Activated CD8-positive, alpha-beta memory T cell treated with anti-CD3 and anti-CD28 coated beads, Interleukin-2, amount 50 U/mL, for 4 hours (primary cell): ENCODE measurements around the gene POLK.

Source experiments
- DNase-seq: peaks from one replicate; pipeline ENCODE4 v3.0.0-alpha.2; 2020

Gene POLK

DNA sequence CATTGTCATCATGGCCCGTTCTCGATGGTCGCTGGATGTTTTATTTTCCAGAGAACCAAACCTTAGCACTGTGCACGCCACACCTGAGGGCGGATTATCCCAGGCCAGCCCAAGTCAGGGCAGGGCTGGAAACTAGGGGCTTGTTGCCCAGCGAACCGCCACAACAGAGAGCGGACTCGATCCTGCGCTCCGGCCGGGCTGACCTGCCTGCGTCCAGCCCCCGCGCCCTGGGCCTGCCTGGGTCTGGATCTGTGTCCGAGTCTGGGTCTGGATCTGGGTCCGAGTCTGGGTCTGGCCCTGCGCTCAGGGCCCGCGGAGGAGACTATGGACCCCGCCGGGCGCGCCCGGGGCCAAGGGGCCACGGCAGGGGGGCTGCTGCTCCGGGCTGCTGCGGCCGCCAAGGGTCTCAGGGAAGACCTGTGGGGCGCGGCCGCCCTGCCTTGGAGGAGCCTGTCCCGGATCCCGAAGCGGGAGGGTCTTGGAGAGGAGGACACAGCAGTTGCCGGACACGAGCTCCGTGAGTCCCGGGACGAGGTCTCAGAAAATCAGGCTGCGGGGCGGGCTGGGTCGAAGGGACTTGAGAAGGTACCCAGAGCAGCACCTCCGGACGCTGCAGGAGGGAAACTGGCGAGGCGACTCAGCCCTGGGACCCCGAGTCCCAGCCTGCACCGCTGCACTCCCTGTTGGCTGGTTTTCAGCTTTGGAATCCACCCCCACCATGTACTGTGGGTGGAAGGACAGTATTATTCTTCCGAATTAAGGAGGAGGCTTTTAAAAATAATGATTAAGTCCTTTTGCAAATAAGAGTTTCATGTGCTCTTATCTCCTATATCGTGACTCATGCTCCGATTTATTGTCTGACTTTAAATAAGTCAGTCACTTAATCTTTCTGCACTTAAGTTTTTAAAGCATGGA is 99.9 kb downstream of the POLK start, which contains the start of gene ANKDD1B:
ANKDD1B (plus strand) TSS at position 143 of the 915 bp plus-strand sequence; CDS start at position 325, 182 bp downstream.
- DNase-seq, result peak; percentile 15

GRCh38 chr5:75612226-75612569 is 100.5 kb downstream of the POLK start:
- no peak for DNase-seq

- DNase-seq, result no peak
Measured at GRCh38 chr5:75612901-75613300, 101.2 kb downstream of the POLK start.

GRCh38 chr5:75614176-75614575 is 102.5 kb downstream of the POLK start:
- DNase-seq, result no peak

GRCh38 chr5:75616371-75616881 is 104.7 kb downstream of the POLK start:
- DNase-seq, result no peak

GRCh38 chr5:75616971-75617621 is 105.4 kb downstream of the POLK start:
- no peak for DNase-seq

DNA sequence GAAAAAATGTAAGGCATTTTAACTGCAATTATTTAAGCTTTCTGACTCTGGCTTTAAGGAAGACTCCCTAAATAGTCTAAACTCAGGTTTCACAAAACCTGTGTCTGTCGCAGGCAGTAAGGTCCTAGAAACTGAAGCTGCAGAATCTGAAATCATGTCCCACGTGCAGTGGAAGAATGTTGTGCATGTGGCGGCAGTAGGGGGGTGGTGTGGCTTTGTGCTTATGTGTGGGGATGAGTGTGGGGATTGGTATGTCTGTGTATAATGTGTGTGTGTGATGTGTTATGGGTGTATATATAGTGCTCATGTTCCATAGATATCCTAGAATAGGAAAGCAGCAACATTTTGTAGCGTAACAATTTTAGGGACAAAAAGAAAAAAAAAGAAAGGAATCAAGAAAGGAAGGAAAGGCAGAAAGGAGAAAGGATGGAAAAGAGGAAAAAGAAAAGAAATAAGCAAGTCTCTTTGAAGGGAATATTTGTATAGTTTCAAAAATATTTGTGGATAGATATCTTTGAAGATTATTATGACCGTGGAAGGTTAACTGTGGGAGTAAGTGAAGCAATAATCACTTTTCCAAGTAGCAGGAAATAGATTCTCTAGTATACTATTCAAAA is 106.2 kb downstream of the POLK start:
- DNase-seq, result no peak

DNA sequence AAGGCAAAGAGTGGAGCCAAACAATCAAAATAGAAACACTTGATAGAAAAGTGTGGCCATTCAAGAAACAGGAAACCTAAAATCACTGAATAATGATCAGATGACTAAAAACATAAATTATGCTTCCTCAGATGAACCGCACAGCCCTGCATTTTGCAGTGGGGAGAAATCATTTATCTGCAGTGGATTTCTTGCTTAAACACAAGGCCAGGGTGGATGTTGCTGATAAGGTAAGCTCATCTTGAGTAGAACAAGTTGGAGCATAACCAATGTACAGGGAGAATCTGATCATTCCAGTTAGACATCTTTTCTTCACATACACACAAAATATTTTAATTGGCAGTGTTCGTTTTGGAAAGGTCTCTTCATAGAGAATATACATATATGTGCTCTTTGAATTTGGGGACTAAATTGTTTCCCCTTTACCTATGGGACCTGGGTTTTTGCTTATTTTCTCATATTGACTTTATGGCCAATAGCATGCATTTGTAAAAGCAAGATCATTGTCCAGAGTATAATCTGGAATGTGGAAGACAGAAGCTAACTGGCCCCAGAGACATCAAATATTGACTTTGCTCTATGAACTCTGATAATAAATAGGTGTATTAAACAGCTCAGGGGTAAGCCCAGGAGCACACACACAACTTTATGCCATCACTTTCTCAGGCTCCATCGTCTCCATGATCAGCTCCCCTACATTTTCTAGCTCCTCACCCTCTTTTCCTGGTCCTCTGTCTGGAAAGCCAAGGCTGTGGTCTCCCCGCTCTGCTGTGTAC is 108.7 kb downstream of the POLK start:
- DNase-seq, result no peak

- no peak for DNase-seq
Measured at GRCh38 chr5:75622564-75622963, 110.9 kb downstream of the POLK start.

- DNase-seq, result no peak
Measured at GRCh38 chr5:75623846-75624245, 112.2 kb downstream of the POLK start.

DNA sequence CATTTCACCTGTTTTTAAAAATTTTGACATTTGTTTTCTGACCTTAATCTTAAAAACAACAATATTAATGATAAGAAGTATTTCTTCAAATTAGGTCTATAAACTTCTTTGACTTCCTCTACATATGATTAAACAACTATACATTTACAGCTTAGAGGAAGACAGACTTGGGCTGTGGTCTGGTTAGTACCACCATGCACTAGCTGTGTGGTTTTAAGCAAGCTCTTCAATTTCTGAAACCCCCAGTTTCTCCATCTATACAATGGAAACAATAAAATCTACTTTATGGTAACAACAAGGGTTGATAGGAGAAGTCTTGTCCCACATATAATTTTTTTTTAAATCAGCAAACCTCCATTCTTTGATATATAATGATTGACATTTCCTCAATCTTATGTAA is 115.3 kb downstream of the POLK start:
- no peak for DNase-seq

DNA sequence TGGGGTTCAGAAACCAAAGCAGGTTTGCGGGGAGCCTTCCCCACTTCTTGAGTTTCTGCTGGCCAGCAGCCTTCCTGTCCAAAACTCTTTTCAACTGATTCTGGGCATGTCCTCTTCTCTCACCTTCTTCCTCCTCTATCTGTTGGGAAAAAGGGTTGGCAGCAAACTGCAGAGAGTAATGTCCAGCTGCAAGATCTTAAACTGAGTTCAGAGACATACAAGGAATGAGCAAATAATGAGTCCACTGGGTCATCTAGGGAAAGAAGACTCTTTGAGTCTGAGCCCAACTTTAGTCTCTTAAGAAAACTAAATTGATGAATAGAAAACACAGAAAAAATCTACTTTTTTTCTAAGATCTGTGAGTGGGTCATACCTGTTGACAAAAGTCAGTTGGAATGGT is 116.1 kb downstream of the POLK start:
- no peak for DNase-seq

- no peak for DNase-seq
Measured at GRCh38 chr5:75630875-75631274, 119.2 kb downstream of the POLK start.

DNA sequence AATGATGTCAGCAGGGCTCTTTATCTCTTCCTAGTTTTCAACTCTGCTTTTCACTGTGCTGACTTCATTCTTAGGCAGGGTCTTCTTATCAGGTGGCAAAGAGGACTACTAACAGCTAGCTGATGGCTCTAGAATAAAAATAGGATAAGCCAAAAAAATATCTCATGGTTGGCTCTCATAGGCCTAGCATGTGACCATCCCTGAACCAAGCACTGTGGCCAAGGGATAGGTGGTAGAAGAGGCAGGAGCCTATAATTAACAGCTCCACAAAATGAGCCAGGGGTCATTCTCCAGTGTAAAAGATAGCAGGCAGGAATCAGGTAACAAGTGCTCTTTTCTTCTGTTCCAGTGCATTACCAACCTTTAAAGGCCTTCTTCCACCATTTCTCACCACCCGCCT is 120.6 kb downstream of the POLK start:
- no peak for DNase-seq

- DNase-seq, result no peak
Measured at GRCh38 chr5:75637949-75638348, 126.3 kb downstream of the POLK start.

DNA sequence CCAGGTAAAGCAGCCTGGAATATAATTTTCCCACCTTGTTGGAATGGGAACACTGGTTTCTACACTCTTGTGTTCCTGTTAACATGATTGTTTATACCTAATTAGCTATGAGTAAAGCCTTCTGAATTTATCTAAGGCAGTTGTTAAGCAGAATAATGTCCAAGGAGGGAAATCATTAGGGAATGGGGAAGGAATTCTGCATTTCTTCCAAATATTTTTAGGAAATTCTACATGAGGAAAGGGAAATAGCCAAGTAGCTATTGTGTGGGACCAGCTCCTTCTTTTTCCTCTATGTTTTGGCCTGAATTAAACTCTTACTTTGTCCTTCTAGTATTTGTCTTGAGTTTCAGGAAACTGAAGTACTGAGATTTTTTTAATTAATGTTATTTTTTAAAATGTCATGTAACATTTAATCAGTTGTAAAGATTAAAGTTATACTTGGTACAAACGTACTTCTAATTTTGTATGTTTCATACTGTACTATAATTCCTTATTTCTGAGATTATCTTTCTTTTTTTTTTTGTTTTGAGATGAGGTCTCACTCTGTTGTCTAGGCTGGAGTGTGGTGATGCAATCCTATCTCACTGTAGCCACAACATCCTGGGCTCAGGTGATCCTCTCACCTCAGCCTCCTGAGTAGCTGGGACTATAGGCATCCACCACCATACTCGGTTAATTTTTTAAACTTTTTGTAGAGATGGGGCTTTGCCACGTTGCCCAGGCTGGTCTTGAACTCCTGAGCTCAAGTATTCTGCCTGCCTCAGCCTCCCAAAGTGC is 128.0 kb downstream of the POLK start:
- DNase-seq, result no peak

- no peak for DNase-seq
Measured at GRCh38 chr5:75640395-75640794, 128.7 kb downstream of the POLK start.

DNA sequence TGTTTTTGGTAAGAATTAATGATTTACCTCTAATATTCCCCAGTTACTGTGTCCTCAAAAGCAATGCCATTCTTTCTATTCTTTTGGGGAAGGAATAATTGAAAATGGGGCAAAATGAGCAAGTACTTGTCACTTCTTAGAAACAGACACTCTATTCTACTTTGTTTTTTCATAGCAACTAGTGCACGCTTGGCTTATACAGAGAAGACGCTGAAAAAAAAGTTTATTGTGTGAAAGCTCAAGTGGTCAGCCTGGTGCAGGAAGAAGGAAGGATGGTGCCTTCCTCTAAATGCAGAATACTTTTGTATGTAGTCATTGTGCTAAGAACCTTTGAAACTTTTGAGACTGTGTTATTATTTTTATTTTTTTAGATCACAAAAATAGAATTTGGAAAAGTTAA is 129.1 kb downstream of the POLK start:
- no peak for DNase-seq

DNA sequence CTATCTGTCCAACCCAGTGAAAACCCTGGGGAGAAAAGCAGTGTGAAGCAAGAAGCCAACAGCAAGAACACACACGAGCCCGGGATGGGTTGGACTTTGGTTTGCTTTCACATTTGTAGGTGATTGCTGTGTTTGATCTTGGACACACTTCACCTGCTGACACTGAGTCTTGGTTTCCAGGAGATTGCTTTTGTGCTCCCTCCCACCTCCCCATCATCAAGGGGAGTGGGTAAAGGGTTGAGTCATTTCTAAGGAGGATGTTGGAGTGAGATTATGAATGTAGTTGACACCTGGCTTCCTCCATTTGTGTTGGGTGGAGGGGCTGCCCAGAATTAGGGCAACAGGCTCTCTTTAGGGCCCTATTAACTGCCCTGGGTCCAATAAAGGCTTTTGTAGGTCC is 137.0 kb downstream of the POLK start:
- DNase-seq, result no peak
